ENCODE results near the gene FAM13A. TPM values are rescaled to one million over a fixed set of nuclear protein-coding genes. Genes with fewer than 3 reads are reported as not detected.

The FAM13A gene
- total RNA-seq, 2 experiments from 2014 or later = 1.4 to 1.6 TPM

DNA sequence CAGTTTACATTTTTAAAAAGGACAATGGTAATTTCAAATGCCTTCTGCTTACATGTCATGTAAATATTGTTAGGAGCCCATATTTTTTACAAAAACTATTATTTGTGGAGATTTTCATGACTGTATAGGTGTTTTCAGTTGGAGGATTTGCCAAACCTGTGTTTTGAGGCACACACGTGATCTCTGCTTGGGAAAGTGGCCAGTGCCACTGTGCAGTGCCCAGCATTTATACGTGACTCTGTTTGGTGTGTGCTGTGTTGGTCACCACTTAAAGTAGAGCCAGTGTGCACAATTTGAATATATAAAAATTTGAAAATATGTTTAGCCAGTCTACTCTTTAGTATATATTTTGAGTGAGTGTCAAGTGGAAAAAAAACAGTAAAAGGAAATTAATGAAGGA is 332.6 kb downstream of the FAM13A start:
- Mint-ChIP-seq H3K4me1 (ENCODE audit: low read depth) (no peaks in the 10 kb centered on the region), H3K27me3 (ENCODE audit: low read depth) (no peaks in the 10 kb centered on the region), H3K4me3 (no peak overlapping the region), H3K9me3 (no peaks in the 10 kb centered on the region), H3K27ac (no peak overlapping the region), H3K36me3 (ENCODE audit: low read depth) (peaks cover 5% of the 10 kb centered on the region)
- intact Hi-C loops (cut with micrococcal nuclease) = no loop called here
- CTCF ChIA-PET = interaction anchor here (1.6 kb wide), 1 partner anchor 185 kb away, joined by 6 read pairs; no protein-coding TSS in a partner anchor
- DNase-seq = no peak

DNA sequence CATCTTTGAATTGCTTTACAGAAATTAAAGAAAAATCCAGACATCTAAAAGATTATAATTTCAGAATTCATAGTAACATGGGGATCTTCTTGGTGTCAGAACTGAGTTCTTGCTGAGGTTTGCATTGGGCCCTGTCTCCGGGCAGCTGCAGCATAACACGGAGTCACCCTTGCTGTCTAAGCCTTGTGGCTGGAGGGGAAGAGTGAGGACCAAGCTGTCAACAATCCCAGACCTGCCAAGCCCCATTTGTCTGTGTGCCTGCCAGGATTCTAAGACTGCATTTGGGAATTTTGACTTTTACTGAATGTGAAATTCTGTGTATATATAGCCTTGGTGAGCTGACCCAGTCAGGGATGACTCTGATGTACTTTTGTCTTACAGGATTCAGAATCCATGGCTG is 334.2 kb downstream of the FAM13A start:
- CTCF ChIA-PET = no interaction called here
- no peak overlapping the region for H3K27ac Mint-ChIP-seq
- H3K4me1 Mint-ChIP-seq (ENCODE audit: low read depth) = no peaks in the 10 kb centered on the region
- H3K27me3 Mint-ChIP-seq (ENCODE audit: low read depth) = no peaks in the 10 kb centered on the region
- no peak overlapping the region for H3K4me3 Mint-ChIP-seq
- no peaks in the 10 kb centered on the region for H3K9me3 Mint-ChIP-seq
- intact Hi-C loops (cut with micrococcal nuclease) = no loop called here
- peaks cover 16% of the 10 kb centered on the region for H3K36me3 Mint-ChIP-seq (ENCODE audit: low read depth)
- no peak for DNase-seq

DNA sequence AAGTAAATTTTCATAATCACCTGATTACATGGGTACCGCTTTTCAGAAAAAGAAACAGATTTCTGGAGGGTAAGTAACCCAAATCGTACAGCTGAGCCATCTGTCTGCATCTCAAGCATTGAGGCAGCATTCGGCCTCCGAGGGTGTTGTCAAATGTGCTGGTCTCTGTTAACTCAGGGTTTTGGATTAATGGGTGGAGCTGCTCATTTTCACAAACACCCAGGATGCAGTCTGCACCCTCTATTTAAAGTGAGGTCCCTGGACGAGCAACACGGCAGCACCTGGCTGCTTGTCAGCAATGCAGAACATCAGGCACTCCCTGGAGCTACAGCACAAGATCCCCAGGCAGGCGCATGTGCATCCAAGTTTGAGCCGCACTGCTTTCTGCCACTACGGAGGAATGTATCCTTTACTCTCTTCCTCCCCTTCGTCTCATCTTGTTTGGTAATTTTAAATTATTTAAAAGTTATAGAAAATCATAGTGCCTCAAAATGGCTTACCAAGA is 334.7 kb downstream of the FAM13A start:
- intact Hi-C loops (cut with micrococcal nuclease) = no loop called here
- no peaks in the 10 kb centered on the region for H3K4me1 Mint-ChIP-seq (ENCODE audit: low read depth)
- peaks cover 4% of the 10 kb centered on the region for H3K9me3 Mint-ChIP-seq
- CTCF ChIA-PET = no interaction called here
- no peak overlapping the region for H3K27ac Mint-ChIP-seq
- H3K4me3 Mint-ChIP-seq = no peak overlapping the region
- no peaks in the 10 kb centered on the region for H3K27me3 Mint-ChIP-seq (ENCODE audit: low read depth)
- H3K36me3 Mint-ChIP-seq (ENCODE audit: low read depth) = peaks cover 21% of the 10 kb centered on the region
- no peak for DNase-seq

DNA sequence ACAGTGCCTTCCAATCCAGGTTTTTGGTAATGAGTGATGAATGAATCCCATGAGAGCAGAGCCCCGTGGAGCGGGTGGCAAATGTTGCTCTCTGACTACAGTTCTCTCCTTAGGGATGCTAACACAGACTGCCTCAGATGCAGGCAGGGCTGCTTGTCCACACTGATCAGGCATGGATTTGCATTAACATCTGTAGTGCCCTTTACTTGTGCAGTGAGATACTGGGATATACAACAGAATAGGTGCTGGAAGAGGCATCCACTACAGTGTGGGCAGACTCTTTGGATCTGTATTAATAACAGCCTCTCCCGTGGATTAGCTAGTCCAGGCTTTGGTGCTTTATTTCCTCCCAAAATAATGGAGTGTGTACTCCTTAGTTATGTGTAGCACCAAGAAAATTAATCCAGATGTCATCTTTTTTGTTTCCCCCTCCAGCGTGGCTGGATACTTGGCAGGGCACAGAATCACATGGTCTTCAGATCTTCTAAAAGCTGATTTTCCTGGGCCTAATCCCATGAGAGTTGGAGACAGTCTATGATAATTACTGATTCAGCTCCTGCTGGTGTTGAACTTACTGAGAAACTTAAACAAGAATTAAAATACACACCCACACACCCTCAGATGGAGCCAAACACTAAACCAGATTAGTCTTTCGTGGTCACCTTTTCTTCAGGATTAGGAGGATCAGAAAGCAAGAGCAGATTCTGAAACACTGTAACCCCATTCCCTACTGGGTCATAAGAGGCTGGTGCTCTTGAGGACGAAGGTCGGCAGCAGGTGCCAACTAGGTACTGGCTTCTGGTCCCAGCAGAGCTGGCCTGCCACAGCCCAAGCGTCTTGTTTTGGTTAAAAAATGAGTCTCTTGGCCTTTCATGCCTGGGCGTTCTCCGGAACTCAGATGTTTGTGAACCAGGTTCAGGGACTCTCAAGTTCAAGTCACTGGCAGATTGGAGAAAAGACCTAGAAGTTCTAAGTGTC is 336.2 kb downstream of the FAM13A start:
- Mint-ChIP-seq H3K27me3 (ENCODE audit: low read depth) (no peaks in the 10 kb centered on the region), H3K4me1 (ENCODE audit: low read depth) (no peaks in the 10 kb centered on the region), H3K36me3 (ENCODE audit: low read depth) (peaks cover 35% of the 10 kb centered on the region), H3K9me3 (peaks cover 10% of the 10 kb centered on the region), H3K27ac (no peak overlapping the region), H3K4me3 (no peak overlapping the region)
- DNase-seq = no peak
- CTCF ChIA-PET = interaction anchor here (0.6 kb wide), 1 partner anchor 182 kb away, joined by 6 read pairs; no protein-coding TSS in a partner anchor
- intact Hi-C loops (cut with micrococcal nuclease) = no loop called here

DNA sequence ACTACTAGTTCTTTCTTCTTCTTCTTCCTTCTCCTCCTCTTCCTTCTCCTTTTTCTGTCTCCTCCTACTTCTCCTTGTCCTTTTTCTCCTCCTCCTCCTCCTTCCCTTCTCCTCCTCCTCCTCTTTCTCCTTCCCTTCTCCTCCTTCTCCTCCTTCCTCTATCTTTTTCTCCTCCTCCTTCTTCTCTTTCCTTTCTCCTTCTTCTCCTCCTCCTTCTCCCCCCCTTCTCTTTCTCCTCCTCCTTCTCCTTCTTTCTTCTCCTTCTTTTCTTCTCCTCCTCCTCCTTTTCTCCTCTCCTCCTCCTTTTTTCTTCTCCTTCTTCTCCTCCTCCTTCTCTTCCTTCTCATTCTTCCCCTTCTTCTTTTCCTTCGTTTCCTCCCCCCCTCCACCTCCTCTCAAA is 337.6 kb downstream of the FAM13A start:
- Mint-ChIP-seq H3K36me3 (ENCODE audit: low read depth) (peaks cover 48% of the 10 kb centered on the region), H3K9me3 (peaks cover 16% of the 10 kb centered on the region), H3K27ac (no peak overlapping the region), H3K27me3 (ENCODE audit: low read depth) (no peaks in the 10 kb centered on the region), H3K4me3 (no peak overlapping the region), H3K4me1 (ENCODE audit: low read depth) (no peaks in the 10 kb centered on the region)
- intact Hi-C loops (cut with micrococcal nuclease) = no loop called here
- no peak for DNase-seq
- CTCF ChIA-PET = no interaction called here

DNA sequence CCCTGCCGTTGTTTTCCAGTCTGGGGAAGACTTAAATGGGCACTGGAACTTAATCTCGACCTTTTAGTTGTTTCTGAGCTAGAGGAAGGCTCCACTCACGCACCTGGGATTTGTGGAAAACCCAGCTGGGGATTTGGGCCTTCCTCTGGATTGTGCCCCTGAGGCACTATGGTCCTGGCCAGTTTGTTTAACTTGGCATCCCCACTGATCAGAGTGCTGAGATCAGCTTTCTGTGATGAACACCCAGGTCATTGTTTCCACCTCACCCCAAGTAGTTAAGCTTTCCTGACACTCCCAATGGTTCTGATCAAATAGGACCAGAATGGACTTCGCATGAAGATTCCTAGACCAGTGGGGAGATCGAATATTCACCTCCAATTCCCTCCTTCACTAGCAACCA is 338.9 kb downstream of the FAM13A start:
- CTCF ChIA-PET = no interaction called here
- intact Hi-C loops (cut with micrococcal nuclease) = no loop called here
- Mint-ChIP-seq H3K36me3 (ENCODE audit: low read depth) (peaks cover 58% of the 10 kb centered on the region), H3K27ac (no peak overlapping the region), H3K27me3 (ENCODE audit: low read depth) (no peaks in the 10 kb centered on the region), H3K4me1 (ENCODE audit: low read depth) (no peaks in the 10 kb centered on the region), H3K9me3 (peaks cover 18% of the 10 kb centered on the region), H3K4me3 (no peak overlapping the region)
- no peak for DNase-seq

DNA sequence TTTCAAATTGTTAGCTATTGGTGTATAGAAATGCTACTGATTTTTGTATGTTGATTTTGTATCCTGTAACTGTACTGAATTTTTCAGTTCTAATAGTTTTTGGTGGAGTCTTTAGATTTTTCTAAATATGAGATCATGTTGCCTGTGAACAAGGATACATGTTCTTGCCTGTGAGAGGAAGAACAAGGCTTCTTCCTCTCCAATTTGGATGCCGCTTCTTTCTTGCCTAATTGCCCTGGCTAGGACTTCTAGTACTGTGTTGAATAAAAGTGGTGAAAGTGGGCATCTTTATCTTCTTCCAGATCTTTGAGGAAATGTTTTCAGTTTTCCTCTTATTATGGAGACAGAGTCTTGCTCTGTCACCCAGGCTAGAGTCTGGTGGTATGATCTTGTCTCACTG is 343.2 kb downstream of the FAM13A start:
- no peak for DNase-seq
- intact Hi-C loops (cut with micrococcal nuclease) = loop anchor here (2.0 kb wide), 1 partner anchor 23 kb away; no protein-coding TSS in a partner anchor
- CTCF ChIA-PET = interaction anchor here (1.6 kb wide), 1 partner anchor 174 kb away, joined by 4 read pairs; no protein-coding TSS in a partner anchor
- H3K9me3 Mint-ChIP-seq = peaks cover 28% of the 10 kb centered on the region
- H3K36me3 Mint-ChIP-seq (ENCODE audit: low read depth) = peaks cover 79% of the 10 kb centered on the region
- peaks cover 10% of the 10 kb centered on the region for H3K4me1 Mint-ChIP-seq (ENCODE audit: low read depth)
- H3K4me3 Mint-ChIP-seq = no peak overlapping the region
- H3K27me3 Mint-ChIP-seq (ENCODE audit: low read depth) = no peaks in the 10 kb centered on the region
- H3K27ac Mint-ChIP-seq = no peak overlapping the region

DNA sequence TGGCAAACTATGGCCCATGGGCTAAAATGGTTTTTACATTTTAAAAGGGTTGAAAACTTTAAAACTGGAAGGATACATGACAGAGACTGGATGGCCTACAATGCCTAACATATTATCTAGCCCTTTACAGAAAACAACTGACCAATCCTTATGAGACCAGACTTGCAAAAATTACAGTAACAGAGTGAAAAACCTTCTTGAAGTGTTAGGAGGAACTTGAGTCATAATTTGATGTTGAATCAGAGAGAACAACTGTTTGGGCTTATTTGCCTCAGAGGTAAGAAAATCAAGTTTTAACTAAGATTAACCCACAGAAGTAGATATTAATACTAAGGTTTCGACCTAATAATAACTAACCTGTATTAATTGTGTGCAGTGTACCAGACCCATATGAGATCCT is 347.0 kb downstream of the FAM13A start:
- Mint-ChIP-seq H3K36me3 (ENCODE audit: low read depth) (peaks cover 64% of the 10 kb centered on the region), H3K9me3 (peaks cover 15% of the 10 kb centered on the region), H3K27ac (peak overlapping the region; percentile 65), H3K4me3 (no peak overlapping the region), H3K27me3 (ENCODE audit: low read depth) (no peaks in the 10 kb centered on the region), H3K4me1 (ENCODE audit: low read depth) (peaks cover 18% of the 10 kb centered on the region)
- intact Hi-C loops (cut with micrococcal nuclease) = no loop called here
- no peak for DNase-seq
- CTCF ChIA-PET = no interaction called here

DNA sequence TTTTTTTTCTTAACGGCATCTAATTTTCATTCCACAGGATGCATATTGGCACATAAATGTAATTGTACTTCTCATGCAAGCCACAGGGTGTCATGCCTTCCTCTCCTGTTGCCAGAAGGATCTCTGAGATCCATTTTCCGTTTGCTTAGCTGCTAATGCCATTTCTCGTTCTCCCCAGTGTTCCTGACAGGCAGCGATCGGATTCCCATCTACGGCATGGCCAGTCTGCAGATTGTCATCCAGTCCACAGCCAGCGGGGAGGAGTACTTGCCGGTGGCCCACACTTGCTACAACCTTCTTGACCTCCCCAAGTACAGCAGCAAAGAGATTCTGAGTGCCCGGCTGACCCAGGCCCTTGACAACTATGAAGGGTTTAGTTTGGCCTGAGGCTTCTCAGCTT is 350.4 kb downstream of the FAM13A start:
- H3K9me3 Mint-ChIP-seq = peaks cover under 1% of the 10 kb centered on the region
- intact Hi-C loops (cut with micrococcal nuclease) = loop anchor here (2.0 kb wide), 1 partner anchor 86 kb away; no protein-coding TSS in a partner anchor
- DNase-seq = no peak
- no peaks in the 10 kb centered on the region for H3K27me3 Mint-ChIP-seq (ENCODE audit: low read depth)
- no peak overlapping the region for H3K27ac Mint-ChIP-seq
- H3K36me3 Mint-ChIP-seq (ENCODE audit: low read depth) = peaks cover 41% of the 10 kb centered on the region
- peaks cover 18% of the 10 kb centered on the region for H3K4me1 Mint-ChIP-seq (ENCODE audit: low read depth)
- no peak overlapping the region for H3K4me3 Mint-ChIP-seq
- CTCF ChIA-PET = interaction anchor here (0.7 to 1.5 kb wide), 4 partner anchors 11 to 88 kb away, joined by 3 to 5 read pairs (median 3); no protein-coding TSS in a partner anchor

DNA sequence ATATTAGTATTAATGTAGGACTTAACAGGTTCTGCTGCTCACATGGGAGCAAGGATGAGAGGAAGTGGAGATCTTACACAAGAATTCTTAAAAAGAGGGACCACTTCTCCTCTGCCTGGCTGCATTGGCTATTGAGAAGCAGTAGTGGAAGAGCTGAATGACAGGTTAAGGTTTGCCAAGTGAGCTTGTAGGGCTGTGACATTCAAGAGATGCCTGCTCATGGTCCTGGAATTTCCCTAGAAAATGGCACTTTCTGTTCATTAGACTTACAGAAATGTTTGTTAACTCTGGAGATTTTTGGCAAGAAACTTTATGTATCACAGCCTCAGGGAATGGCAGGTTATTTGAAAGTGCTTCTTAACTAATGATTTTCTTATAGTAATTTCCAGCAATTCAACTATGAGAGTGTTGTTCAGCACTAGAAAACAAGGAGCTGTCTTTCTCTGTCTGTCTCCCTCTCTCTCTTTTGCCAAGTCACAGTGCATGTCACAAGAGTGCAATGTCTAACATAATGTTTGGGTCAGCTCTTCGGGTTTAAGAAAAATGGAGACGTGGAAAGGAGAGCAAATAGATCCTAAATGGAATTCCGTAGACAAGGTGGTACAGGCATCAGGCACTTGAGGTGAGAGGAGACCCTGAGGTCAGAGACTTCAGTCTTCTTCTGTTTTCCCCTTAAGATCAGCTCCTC is 351.0 kb downstream of the FAM13A start:
- Mint-ChIP-seq H3K4me3 (no peak overlapping the region), H3K27ac (no peak overlapping the region), H3K4me1 (ENCODE audit: low read depth) (peaks cover 18% of the 10 kb centered on the region), H3K27me3 (ENCODE audit: low read depth) (no peaks in the 10 kb centered on the region), H3K36me3 (ENCODE audit: low read depth) (peaks cover 39% of the 10 kb centered on the region), H3K9me3 (no peaks in the 10 kb centered on the region)
- DNase-seq = no peak
- intact Hi-C loops (cut with micrococcal nuclease) = loop anchor here (2.0 kb wide), 1 partner anchor 87 kb away; no protein-coding TSS in a partner anchor
- CTCF ChIA-PET = interaction anchor here (0.6 to 1.5 kb wide), 6 partner anchors 11 to 118 kb away, joined by 3 to 5 read pairs (median 3); no protein-coding TSS in a partner anchor

DNA sequence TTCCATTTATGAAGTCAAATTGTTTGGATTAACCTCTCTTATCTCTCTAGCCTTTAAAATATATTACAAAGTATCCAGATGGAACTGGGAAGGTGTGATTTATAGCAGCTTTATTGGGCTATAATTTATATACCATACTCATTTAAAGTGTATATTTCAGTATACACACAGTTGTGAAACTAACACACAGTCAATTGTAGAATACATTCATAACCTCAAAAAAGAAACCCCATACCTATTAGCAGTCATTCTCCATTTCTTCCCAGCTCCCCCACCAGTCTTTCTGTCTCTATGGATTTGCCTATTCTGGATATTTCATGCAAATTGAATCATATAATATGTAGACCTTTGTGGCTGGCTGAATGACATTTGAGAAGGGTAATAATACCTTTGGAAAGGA is 351.8 kb downstream of the FAM13A start:
- no peak for DNase-seq
- intact Hi-C loops (cut with micrococcal nuclease) = no loop called here
- H3K4me3 Mint-ChIP-seq = no peak overlapping the region
- peaks cover 36% of the 10 kb centered on the region for H3K36me3 Mint-ChIP-seq (ENCODE audit: low read depth)
- CTCF ChIA-PET = interaction anchor here (0.6 to 1.0 kb wide), 2 partner anchors 109 to 118 kb away, joined by 3 to 4 read pairs; no protein-coding TSS in a partner anchor
- no peaks in the 10 kb centered on the region for H3K27me3 Mint-ChIP-seq (ENCODE audit: low read depth)
- peaks cover 18% of the 10 kb centered on the region for H3K4me1 Mint-ChIP-seq (ENCODE audit: low read depth)
- no peaks in the 10 kb centered on the region for H3K9me3 Mint-ChIP-seq
- no peak overlapping the region for H3K27ac Mint-ChIP-seq

DNA sequence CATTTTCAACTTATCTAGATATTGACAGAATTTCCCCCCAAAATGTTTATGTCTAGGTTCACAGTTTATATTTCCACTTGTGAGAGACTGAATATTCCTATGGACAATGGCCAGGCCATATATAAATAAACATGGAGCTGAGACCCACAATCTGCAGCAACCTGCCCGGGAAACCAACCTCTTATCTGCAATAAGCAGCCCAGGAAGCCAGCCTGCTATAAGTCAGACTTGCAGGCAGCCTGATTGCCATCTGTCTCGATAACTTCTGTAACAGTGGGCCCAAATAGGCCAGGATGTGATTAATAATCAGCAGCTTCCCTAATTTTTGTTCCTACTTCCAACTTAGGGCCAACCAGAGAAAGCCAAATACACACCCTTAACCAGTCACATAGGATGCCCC is 354.2 kb downstream of the FAM13A start:
- H3K27me3 Mint-ChIP-seq (ENCODE audit: low read depth) = no peaks in the 10 kb centered on the region
- H3K27ac Mint-ChIP-seq = no peak overlapping the region
- intact Hi-C loops (cut with micrococcal nuclease) = no loop called here
- no peak for DNase-seq
- H3K4me1 Mint-ChIP-seq (ENCODE audit: low read depth) = peaks cover 14% of the 10 kb centered on the region
- no peak overlapping the region for H3K4me3 Mint-ChIP-seq
- peaks cover 21% of the 10 kb centered on the region for H3K36me3 Mint-ChIP-seq (ENCODE audit: low read depth)
- CTCF ChIA-PET = interaction anchor here (1.6 kb wide), 1 partner anchor 163 kb away, joined by 4 read pairs; no protein-coding TSS in a partner anchor
- H3K9me3 Mint-ChIP-seq = no peaks in the 10 kb centered on the region
